ENCODE results near the gene GALNT2.

DNA sequence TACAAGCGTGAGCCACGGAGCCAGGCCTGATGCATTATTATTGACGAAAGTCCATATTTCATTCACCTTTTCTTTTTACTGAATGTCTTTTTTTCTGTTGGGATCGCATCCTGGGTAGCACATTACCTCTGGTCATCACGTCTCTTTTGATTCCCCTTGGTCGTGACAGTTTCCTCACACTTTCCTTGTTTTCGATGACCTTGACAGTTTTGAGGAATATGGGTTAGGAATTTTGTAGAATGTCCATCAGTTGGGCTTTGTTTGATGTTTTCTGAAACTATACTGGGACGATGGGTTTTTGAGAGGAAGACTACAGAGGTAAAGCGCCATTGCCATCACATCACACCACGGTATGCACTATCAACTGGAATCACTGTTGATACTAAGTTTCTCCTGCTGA is 26.6 kb upstream of the GALNT2 start:
- TF ChIP-seq, protein P1, sequence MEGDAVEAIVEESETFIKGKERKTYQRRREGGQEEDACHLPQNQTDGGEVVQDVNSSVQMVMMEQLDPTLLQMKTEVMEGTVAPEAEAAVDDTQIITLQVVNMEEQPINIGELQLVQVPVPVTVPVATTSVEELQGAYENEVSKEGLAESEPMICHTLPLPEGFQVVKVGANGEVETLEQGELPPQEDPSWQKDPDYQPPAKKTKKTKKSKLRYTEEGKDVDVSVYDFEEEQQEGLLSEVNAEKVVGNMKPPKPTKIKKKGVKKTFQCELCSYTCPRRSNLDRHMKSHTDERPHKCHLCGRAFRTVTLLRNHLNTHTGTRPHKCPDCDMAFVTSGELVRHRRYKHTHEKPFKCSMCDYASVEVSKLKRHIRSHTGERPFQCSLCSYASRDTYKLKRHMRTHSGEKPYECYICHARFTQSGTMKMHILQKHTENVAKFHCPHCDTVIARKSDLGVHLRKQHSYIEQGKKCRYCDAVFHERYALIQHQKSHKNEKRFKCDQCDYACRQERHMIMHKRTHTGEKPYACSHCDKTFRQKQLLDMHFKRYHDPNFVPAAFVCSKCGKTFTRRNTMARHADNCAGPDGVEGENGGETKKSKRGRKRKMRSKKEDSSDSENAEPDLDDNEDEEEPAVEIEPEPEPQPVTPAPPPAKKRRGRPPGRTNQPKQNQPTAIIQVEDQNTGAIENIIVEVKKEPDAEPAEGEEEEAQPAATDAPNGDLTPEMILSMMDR (IDR thresholded peaks at IDR 0.05) = no peak
- no peak for TF ChIP-seq POLR2A (IDR thresholded peaks at IDR 0.05)

All from tibial nerve (tissue), 3 donors.